HG03378 (cell line): ENCODE data around the gene PPM1N.
A peak's percentile ranks its signal among the peaks of the same experiment; 100 is the strongest.

ENCODE experiments used
- ATAC-seq: cut with Tn5 transposase; IDR thresholded peaks from one replicate; pipeline ENCODE4 v1.9.1; 2021; ENCODE audit warnings: mild to moderate bottlenecking, moderate library complexity; ENCODE audit not compliant: unreplicated experiment

Gene PPM1N

GRCh38 chr19:45469945-45470761, 28.1 kb upstream of the PPM1N start:
- no peak for ATAC-seq

- ATAC-seq, result no peak
These were observed 27.5 kb upstream of the PPM1N start for GRCh38 chr19:45470762-45471081.

- ATAC-seq, result no peak
These were observed 26.9 kb upstream of the PPM1N start for GRCh38 chr19:45471111-45471930.

GRCh38 chr19:45471931-45472562, 26.2 kb upstream of the PPM1N start:
- ATAC-seq, result no peak

- no peak for ATAC-seq
These were observed 25.5 kb upstream of the PPM1N start for GRCh38 chr19:45472563-45473366.

GRCh38 chr19:45473367-45473681, 24.9 kb upstream of the PPM1N start:
- no peak for ATAC-seq

DNA sequence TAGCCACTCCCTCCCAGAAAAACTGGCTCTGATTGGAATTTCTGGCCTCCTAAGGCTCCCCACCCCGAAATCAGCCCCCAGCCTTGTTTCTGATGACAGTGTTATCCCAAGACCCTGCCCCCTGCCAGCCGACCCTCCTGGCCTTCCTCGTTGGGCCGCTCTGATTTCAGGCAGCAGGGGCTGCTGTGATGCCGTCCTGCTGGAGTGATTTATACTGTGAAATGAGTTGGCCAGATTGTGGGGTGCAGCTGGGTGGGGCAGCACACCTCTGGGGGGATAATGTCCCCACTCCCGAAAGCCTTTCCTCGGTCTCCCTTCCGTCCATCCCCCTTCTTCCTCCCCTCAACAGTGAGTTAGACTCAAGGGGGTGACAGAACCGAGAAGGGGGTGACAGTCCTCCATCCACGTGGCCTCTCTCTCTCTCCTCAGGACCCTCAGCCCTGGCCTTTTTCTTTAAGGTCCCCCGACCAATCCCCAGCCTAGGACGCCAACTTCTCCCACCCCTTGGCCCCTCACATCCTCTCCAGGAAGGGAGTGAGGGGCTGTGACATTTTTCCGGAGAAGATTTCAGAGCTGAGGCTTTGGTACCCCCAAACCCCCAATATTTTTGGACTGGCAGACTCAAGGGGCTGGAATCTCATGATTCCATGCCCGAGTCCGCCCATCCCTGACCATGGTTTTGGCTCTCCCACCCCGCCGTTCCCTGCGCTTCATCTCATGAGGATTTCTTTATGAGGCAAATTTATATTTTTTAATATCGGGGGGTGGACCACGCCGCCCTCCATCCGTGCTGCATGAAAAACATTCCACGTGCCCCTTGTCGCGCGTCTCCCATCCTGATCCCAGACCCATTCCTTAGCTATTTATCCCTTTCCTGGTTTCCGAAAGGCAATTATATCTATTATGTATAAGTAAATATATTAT, 24.3 kb upstream of the PPM1N start:
- no peak for ATAC-seq

DNA sequence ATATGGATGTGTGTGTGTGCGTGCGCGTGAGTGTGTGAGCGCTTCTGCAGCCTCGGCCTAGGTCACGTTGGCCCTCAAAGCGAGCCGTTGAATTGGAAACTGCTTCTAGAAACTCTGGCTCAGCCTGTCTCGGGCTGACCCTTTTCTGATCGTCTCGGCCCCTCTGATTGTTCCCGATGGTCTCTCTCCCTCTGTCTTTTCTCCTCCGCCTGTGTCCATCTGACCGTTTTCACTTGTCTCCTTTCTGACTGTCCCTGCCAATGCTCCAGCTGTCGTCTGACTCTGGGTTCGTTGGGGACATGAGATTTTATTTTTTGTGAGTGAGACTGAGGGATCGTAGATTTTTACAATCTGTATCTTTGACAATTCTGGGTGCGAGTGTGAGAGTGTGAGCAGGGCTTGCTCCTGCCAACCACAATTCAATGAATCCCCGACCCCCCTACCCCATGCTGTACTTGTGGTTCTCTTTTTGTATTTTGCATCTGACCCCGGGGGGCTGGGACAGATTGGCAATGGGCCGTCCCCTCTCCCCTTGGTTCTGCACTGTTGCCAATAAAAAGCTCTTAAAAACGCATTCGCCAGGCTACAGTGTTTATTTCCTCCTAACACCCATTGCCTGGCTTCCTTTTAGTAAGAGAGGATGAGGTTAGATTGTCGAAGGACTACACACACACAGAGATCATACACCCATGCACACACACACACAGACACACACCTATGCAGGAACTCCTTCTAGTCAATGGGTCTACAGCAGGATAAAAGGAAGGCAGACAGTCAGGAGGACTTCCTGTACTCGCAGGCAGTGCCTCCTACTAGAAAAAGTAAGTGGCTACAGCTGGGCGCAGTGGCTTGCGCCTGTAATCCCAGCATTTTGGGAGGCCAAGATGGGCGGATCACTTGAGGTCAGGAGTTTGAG, 23.4 kb upstream of the PPM1N start:
- no peak for ATAC-seq

- no peak for ATAC-seq
These were observed 22.5 kb upstream of the PPM1N start for GRCh38 chr19:45475537-45476291.

- ATAC-seq, result no peak
These were observed 21.9 kb upstream of the PPM1N start for GRCh38 chr19:45476304-45476703.

- ATAC-seq, result no peak
These were observed 21.1 kb upstream of the PPM1N start for GRCh38 chr19:45477186-45477585.

- ATAC-seq, result peak; percentile 17
These were observed 20.4 kb upstream of the PPM1N start for GRCh38 chr19:45477713-45478453.

DNA sequence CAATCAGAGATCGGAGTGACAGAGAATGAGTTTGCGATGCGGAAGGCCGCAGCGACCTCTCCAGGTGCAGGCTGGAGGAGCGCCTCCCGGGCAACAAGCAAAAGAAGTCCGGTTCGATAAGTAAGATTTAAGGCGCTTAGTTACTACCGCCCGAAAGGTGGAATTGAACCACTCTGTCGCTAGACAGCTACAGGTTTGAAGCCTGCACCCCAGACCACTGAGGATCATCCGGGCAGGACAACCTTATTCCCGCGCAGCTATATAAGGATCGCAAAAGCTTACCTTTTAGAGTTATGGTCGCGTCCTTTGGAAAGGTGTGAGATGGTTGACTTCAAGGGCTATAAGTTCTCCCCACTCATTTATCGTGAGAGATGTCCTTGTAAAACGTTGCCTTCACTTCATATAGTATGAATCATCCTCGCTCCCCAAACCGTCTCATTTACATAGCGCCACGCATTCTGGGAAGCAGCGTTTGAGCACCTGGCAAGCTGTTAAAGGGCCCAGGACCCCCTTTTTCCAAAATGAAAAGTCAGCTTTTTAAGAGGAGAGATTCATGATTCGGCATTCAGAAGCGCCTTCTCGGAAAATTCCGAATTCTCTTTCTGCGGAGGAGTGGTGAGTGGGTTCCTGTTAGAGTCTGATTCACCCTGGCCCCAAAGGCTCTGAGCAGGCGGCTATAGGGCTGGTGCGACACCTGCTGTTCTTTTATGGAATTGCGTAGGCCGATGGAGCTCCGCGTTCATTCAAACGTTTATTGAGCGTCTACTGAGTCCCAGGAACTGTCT, 19.6 kb upstream of the PPM1N start:
- ATAC-seq, result peak; percentile 74

DNA sequence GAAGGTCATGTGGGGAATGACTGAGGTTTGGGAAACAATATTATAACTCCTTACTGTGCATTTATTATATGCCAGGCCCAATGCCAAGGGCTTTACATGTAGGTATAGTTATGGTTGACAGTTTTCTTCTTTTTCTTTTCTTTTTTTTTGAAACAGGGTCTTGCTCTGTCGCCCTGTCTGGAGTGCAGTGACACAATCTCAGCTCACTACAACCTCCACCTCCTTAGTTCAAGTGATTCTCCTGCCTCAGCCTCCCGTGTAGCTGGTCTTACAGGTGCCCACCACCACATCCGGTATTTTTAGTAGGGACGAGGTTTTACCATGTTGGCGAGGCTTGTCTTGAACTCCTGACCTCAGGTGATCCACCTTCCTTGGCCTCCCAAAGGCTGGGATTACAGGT, 15.2 kb upstream of the PPM1N start:
- ATAC-seq, result no peak

DNA sequence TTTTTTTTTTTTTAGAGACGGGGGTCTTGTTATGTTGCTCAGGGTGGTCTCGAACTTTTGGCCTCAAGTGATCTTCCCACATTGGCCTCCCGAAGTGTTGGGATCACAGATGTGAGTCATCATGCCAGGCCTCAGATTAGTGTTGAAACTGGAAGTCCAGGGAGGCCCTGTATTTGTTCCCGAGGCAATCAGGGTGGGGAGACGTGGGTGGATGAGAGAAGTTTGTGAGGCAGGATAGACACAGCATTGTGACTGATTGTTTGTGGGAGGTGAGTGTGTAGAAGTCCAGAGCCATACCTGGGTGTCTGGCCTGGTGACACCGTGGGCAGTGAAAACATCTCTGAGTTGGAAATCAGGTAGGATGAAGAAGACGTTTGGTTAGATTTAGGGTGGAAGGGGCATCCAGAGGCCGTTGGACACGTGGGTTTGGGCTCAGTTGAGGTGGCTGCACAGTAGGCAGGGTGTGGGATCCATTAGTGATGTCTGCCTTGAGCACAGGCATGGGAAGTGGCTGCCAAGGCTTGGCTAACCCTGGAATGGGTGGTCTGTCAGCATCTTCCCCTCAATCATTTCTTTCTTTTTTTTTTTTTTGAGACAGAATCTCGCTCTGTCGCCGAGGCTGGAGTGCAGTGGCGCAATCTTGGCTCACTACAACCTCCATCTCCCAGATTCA, 13.8 kb upstream of the PPM1N start:
- no peak for ATAC-seq

- peak; percentile 88 for ATAC-seq
These were observed 12.8 kb upstream of the PPM1N start for GRCh38 chr19:45485305-45486077.
